ENCODE measurements around the gene WDR36. TPM values are rescaled to one million over a fixed set of nuclear protein-coding genes. Genes with fewer than 3 reads are reported as not detected.

Gene WDR36
- total RNA-seq, 1 donor from 2014 or later: 33.4 TPM

Other genes with a start within 250 kb of the WDR36 start
- gene TSLP, start 20.6 kb upstream of the WDR36 start, total RNA-seq: 0.21 TPM
- 8.4 TPM for gene CAMK4, start 132.0 kb downstream of the WDR36 start, total RNA-seq

All from tongue (tissue), 1 donor.